RCC 7860 (cell line): Measurements from ENCODE around the gene SNRNP25.

ENCODE experiments used
- DNase-seq: peaks from one replicate; pipeline ENCODE4 v3.0.0-alpha.2; 2015; ENCODE audit warnings: low spot score
- FAIRE-seq: peaks from 2 replicates; lab custom pipeline; 2012; peaks lifted over from hg19 to GRCh38; lab: Jason Lieb, UNC

SNRNP25 gene

GRCh38 chr16:62283-62967 is 8.8 kb downstream of the SNRNP25 start:
- FAIRE-seq (no peak), DNase-seq (no peak)

GRCh38 chr16:62968-63391 is 9.4 kb downstream of the SNRNP25 start:
- DNase-seq = no peak
- no peak for FAIRE-seq

GRCh38 chr16:63466-63865 is 9.8 kb downstream of the SNRNP25 start:
- FAIRE-seq = no peak
- no peak for DNase-seq

GRCh38 chr16:63998-64913 is 10.6 kb downstream of the SNRNP25 start:
- no peak for FAIRE-seq
- DNase-seq = no peak

GRCh38 chr16:64914-65255 is 11.3 kb downstream of the SNRNP25 start:
- FAIRE-seq = no peak

GRCh38 chr16:65745-66144 is 12.1 kb downstream of the SNRNP25 start:
- DNase-seq (peak; percentile 49), FAIRE-seq (no peak)

More at GRCh38 chr16:64914-65255, 11.3 kb downstream of the SNRNP25 start:
- DNase-seq = no peak

- FAIRE-seq (no peak), DNase-seq (no peak)
Measured at GRCh38 chr16:66309-67182, 12.9 kb downstream of the SNRNP25 start.

GRCh38 chr16:67183-67791 is 13.7 kb downstream of the SNRNP25 start:
- DNase-seq = no peak
- no peak for FAIRE-seq

GRCh38 chr16:67884-68789 is 14.5 kb downstream of the SNRNP25 start:
- FAIRE-seq (no peak), DNase-seq (no peak)

- DNase-seq = no peak
- no peak for FAIRE-seq
Measured at GRCh38 chr16:69181-69580, 15.6 kb downstream of the SNRNP25 start.

GRCh38 chr16:71210-71539 is 17.5 kb downstream of the SNRNP25 start:
- FAIRE-seq = no peak
- DNase-seq = no peak

GRCh38 chr16:71540-72401 is 18.1 kb downstream of the SNRNP25 start:
- FAIRE-seq (no peak), DNase-seq (peak; percentile 50)

- FAIRE-seq = no peak
- DNase-seq = peak; percentile 31
Measured at GRCh38 chr16:72561-73548, 19.2 kb downstream of the SNRNP25 start, which contains the start of gene RHBDF1. Gene RHBDF1, minus strand, starts transcription at chr16:72631. Its CDS starts 7,616 bp downstream, at chr16:65015.

- FAIRE-seq (no peak), DNase-seq (no peak)
Measured at GRCh38 chr16:74051-74746, 20.6 kb downstream of the SNRNP25 start.

- FAIRE-seq = no peak
- DNase-seq = no peak
Measured at GRCh38 chr16:74747-75334, 21.2 kb downstream of the SNRNP25 start.
